ENCODE results near the gene LILRA6. TPM values are rescaled to one million over a fixed set of nuclear protein-coding genes. Genes with fewer than 3 reads are reported as not detected.

The LILRA6 gene
- total and polyA plus RNA-seq, 2 of the 13 experiments (the other 11 are each of a cell fraction or from before 2014, with no cell fraction given) = not detected

- peak; percentile 14; the same call in 1 of the 2 replicates for TF ChIP-seq ZNF574 (CRISPR knock-in tag; IDR thresholded peaks at IDR 0.05)
- 0 out of 2 replicates have a peak, but pooled peaks have one; percentile 33 for TF ChIP-seq ARNT2 (CRISPR knock-in tag; IDR thresholded peaks at IDR 0.05; ENCODE audit: low read depth)
- TF ChIP-seq SSRP1 (CRISPR knock-in tag; IDR thresholded peaks at IDR 0.05) = peak; percentile 44; the same call in 1 of the 2 replicates
- no peak for TF ChIP-seq HNRNPL (IDR thresholded peaks at IDR 0.05; ENCODE audit: low read depth, low read length)
- peak; percentile 95 for TF ChIP-seq PAF1 (CRISPR knock-in tag; IDR thresholded peaks at IDR 0.05)
- no peak for TF ChIP-seq FOXA1 (IDR thresholded peaks at IDR 0.05)
- no peak for TF ChIP-seq FOXA1 (CRISPR knock-in tag; IDR thresholded peaks at IDR 0.05)
- TF ChIP-seq DZIP1 (CRISPR knock-in tag; IDR thresholded peaks at IDR 0.05) = no peak
- TF ChIP-seq ZBTB20 (CRISPR knock-in tag; IDR thresholded peaks at IDR 0.05; ENCODE audit: borderline replicate concordance, low read depth) = no peak
- 0 out of 2 replicates have a peak, but pooled peaks have one; percentile 40 for TF ChIP-seq MED1 (CRISPR knock-in tag; IDR thresholded peaks at IDR 0.05)
- no peak for TF ChIP-seq BCLAF1 (IDR thresholded peaks at IDR 0.05)
- peak; percentile 53; the same call in 1 of the 2 replicates for TF ChIP-seq NFKBIZ (CRISPR knock-in tag; IDR thresholded peaks at IDR 0.05)
- TF ChIP-seq POLR2AphosphoS2 (IDR thresholded peaks at IDR 0.05; ENCODE audit: low read depth, low read length) = peak; percentile 75
- peak; percentile 94 for TF ChIP-seq RBM22 (optimal IDR thresholded peaks at IDR 0.05; ENCODE audit: low read length)
- TF ChIP-seq NR2F6 (IDR thresholded peaks at IDR 0.05) = no peak
- peak; percentile 32; the same call in 1 of the 2 replicates for TF ChIP-seq NR2F6 (CRISPR knock-in tag; IDR thresholded peaks at IDR 0.05)
- TF ChIP-seq ARID4A (CRISPR knock-in tag; IDR thresholded peaks at IDR 0.05; ENCODE audit: borderline replicate concordance) = peak; percentile 39; the same call in 1 of the 2 replicates
These were observed 34.4 kb downstream of the LILRA6 start (continued) for GRCh38 chr19:54207983-54208783.

Measured in HepG2 (cell line).